SU-DHL-6 (cell line): ENCODE results near the gene CUX1.

Source experiments
- H2AFZ ChIP-seq: fragments of 200-600 bp; sonication (generic); 2 replicates; pipeline ENCODE4 v1.6.1; 2014; ENCODE audit warnings: low read depth, mild to moderate bottlenecking, moderate library complexity, mixed read lengths, antibody characterized with exemption, low read length; ENCODE audit not compliant: severe bottlenecking
- H3F3A ChIP-seq: fragments of 200-600 bp; shearing (Covaris generic); 2 replicates; pipeline ENCODE4 v1.6.0; 2016; ENCODE audit warnings: antibody characterized with exemption, mild to moderate bottlenecking; ENCODE audit not compliant: insufficient read depth
- H3K27ac ChIP-seq: fragments of 200-600 bp; sonication (generic); 2 replicates; pipeline ENCODE4 v1.5.1; 2016; ENCODE audit warnings: low read depth, mild to moderate bottlenecking, low read length, moderate library complexity, mixed read lengths
- H3K27me3 ChIP-seq: fragments of 200-600 bp; sonication (generic), shearing (Covaris generic); 2 replicates; pipeline ENCODE4 v1.6.0; 2014; ENCODE audit warnings: mild to moderate bottlenecking, low read length
- H3K36me3 ChIP-seq: fragments of 200-600 bp; sonication (generic); 2 replicates; pipeline ENCODE4 v1.6.1; 2014; ENCODE audit warnings: mild to moderate bottlenecking, low read length, mixed read lengths
- H3K4me2 ChIP-seq: fragments of 300-600, 200-600 bp; shearing (Covaris generic), sonication (generic); 2 replicates; pipeline ENCODE4 v1.6.0; 2014; ENCODE audit warnings: low read length, low read depth, mild to moderate bottlenecking; ENCODE audit not compliant: poor library complexity, severe bottlenecking
- H3K4me3 ChIP-seq: fragments of 200-600 bp; sonication (generic); 2 replicates; pipeline ENCODE4 v1.5.1; 2014; ENCODE audit warnings: antibody characterized with exemption, low read length, mild to moderate bottlenecking, mixed read lengths; ENCODE audit not compliant: insufficient read depth, poor library complexity, severe bottlenecking
- H3K79me2 ChIP-seq: fragments of 200-600 bp; sonication (generic); 2 replicates; pipeline ENCODE4 v1.6.1; 2014; ENCODE audit warnings: mild to moderate bottlenecking, low read length, moderate library complexity; ENCODE audit not compliant: insufficient read depth
- H3K9ac ChIP-seq: fragments of 200-600 bp; sonication (generic); 2 replicates; pipeline ENCODE4 v1.7.0; 2014; ENCODE audit warnings: mild to moderate bottlenecking, low read length
- H3K9me2 ChIP-seq: fragments of 200-600 bp; sonication (generic); replicated peaks from 2 replicates; pipeline ENCODE4 v1.6.1; 2014; ENCODE audit warnings: low read length; ENCODE audit not compliant: insufficient read depth
- H3K9me3 ChIP-seq: fragments of 200-600 bp; sonication (generic); 2 replicates; pipeline ENCODE4 v1.6.1; 2014; ENCODE audit warnings: low read length, mixed read lengths; ENCODE audit not compliant: insufficient read depth
- H4K20me1 ChIP-seq: fragments of 200-600 bp; sonication (generic); 2 replicates; pipeline ENCODE4 v1.6.1; 2014; ENCODE audit warnings: low read depth, mild to moderate bottlenecking, antibody characterized with exemption, low read length, moderate library complexity, mixed read lengths
- CTCF ChIP-seq: fragments of 200-600 bp; sonication (generic); IDR thresholded peaks from one replicate; pipeline ENCODE4 v1.5.1; 2017; ENCODE audit warnings: antibody characterized with exemption, mild to moderate bottlenecking, low read length, moderate library complexity; ENCODE audit not compliant: insufficient read depth, poor library complexity, severe bottlenecking
- EZH2phosphoT487 ChIP-seq: fragments of 200-600 bp; sonication (generic), shearing (Covaris generic); conservative IDR thresholded peaks from 2 replicates; pipeline ENCODE4 v1.6.1; 2018; ENCODE audit warnings: mild to moderate bottlenecking, antibody characterized with exemption, low read length, moderate library complexity, mixed read lengths

The CUX1 gene

GRCh38 chr7:102186306-102186705 lies 368.9 kb downstream of the CUX1 start:
- Histone ChIP-seq H2AFZ (no peak overlapping the region), H3K36me3 (peaks cover 33% of the 10 kb centered on the region), H4K20me1 (no peaks in the 10 kb centered on the region; the same call in 1 of the 2 replicates), H3K27ac (no peak overlapping the region), H3K79me2 (no peaks in the 10 kb centered on the region), H3K9me2 (no peaks in the 10 kb centered on the region), H3K4me2 (no peak overlapping the region), H3F3A (no peaks in the 10 kb centered on the region), H3K9ac (no peak overlapping the region), H3K9me3 (no peaks in the 10 kb centered on the region), H3K27me3 (no peaks in the 10 kb centered on the region), H3K4me3 (no peak overlapping the region)
- TF ChIP-seq CTCF (no peak), EZH2phosphoT487 (no peak)

GRCh38 chr7:102188746-102189145 lies 371.3 kb downstream of the CUX1 start:
- Histone ChIP-seq H4K20me1 (no peaks in the 10 kb centered on the region; the same call in 1 of the 2 replicates), H3K27me3 (no peaks in the 10 kb centered on the region), H3F3A (no peaks in the 10 kb centered on the region), H3K4me3 (no peak overlapping the region), H3K4me2 (no peak overlapping the region), H3K9ac (no peak overlapping the region), H3K9me3 (no peaks in the 10 kb centered on the region), H3K27ac (no peak overlapping the region), H3K79me2 (no peaks in the 10 kb centered on the region), H2AFZ (no peak overlapping the region), H3K36me3 (peaks cover 19% of the 10 kb centered on the region; the same call in 1 of the 2 replicates), H3K9me2 (no peaks in the 10 kb centered on the region)
- TF ChIP-seq CTCF (no peak), EZH2phosphoT487 (no peak)

GRCh38 chr7:102189756-102190155 lies 372.3 kb downstream of the CUX1 start:
- no peak overlapping the region for H2AFZ ChIP-seq
- H3K9ac ChIP-seq, result no peak overlapping the region
- no peak overlapping the region for H3K27ac ChIP-seq
- no peaks in the 10 kb centered on the region; the same call in 1 of the 2 replicates for H4K20me1 ChIP-seq
- TF ChIP-seq EZH2phosphoT487 (no peak), CTCF (no peak)
- H3K79me2 ChIP-seq, result no peaks in the 10 kb centered on the region
- H3K9me3 ChIP-seq, result no peaks in the 10 kb centered on the region
- H3K27me3 ChIP-seq, result no peaks in the 10 kb centered on the region
- H3K36me3 ChIP-seq, result peaks cover 15% of the 10 kb centered on the region; the same call in 1 of the 2 replicates
- no peaks in the 10 kb centered on the region for H3K9me2 ChIP-seq
- no peaks in the 10 kb centered on the region for H3F3A ChIP-seq
- no peak overlapping the region for H3K4me3 ChIP-seq
- H3K4me2 ChIP-seq, result no peak overlapping the region
